Fibroblast of pulmonary artery (primary cell): ENCODE measurements around the gene KIF2C.

Experiments used
- DNase-seq: peaks from one replicate; pipeline ENCODE4 v3.0.0-alpha.2; 2010; ENCODE audit warnings: low read depth
- H3K4me3 ChIP-seq: replicated peaks from 2 replicates; pipeline ENCODE4 v1.5.1; 2011; ENCODE audit warnings: low read depth, mild to moderate bottlenecking, control low read depth, low read length, moderate library complexity
- TF ChIP-seq, protein P1 (sequence below): IDR thresholded peaks from 2 replicates; pipeline ENCODE4 v1.5.1; 2011; ENCODE audit warnings: mild to moderate bottlenecking, control low read depth, low read length, inconsistent platforms; ENCODE audit errors: missing control alignments

Gene KIF2C

DNA sequence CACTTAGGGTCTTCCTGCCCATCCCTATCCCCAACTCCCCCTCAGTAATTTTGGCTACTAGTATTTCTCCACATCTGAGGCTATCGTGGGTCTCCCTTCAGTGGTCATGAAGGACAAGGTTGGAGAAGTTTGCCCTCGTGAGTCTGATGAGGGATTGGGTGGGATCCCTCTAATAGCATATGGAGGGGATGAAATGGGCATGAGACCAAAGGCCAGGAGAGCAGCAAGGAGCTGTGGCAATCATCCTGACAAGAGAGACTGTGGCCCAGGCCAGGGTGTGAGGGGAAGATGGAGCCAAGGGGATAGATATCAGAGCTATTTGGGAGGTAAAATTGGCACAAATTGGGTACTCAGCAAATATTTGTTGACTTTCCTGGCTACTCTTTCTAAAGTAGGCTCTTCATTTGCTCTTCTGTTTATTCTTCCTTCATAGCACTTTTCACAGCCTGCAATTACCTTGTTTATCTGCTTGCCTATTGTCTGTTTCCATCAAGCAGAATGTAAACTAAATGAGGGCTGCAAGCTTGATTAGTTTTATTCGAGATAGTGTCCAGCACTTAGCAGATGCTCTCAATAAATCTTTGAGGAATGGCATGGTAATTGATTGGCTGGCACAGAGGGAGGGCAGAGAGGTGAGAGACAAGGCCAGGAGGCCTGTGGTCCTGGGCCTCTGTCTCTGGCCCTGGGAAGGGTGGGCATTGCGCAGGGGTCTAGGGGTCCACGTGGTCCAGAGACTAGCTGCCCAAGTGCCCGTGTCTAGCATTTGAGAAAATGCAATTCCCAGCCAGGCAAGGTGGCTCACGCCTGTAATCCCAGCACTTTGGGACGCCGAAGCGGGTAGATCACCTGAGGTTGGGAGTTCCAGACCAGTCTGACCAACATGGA, 59.1 kb downstream of the KIF2C start:
- DNase-seq = no peak
- no peak overlapping the region for H3K4me3 ChIP-seq
- TF ChIP-seq, protein P1, sequence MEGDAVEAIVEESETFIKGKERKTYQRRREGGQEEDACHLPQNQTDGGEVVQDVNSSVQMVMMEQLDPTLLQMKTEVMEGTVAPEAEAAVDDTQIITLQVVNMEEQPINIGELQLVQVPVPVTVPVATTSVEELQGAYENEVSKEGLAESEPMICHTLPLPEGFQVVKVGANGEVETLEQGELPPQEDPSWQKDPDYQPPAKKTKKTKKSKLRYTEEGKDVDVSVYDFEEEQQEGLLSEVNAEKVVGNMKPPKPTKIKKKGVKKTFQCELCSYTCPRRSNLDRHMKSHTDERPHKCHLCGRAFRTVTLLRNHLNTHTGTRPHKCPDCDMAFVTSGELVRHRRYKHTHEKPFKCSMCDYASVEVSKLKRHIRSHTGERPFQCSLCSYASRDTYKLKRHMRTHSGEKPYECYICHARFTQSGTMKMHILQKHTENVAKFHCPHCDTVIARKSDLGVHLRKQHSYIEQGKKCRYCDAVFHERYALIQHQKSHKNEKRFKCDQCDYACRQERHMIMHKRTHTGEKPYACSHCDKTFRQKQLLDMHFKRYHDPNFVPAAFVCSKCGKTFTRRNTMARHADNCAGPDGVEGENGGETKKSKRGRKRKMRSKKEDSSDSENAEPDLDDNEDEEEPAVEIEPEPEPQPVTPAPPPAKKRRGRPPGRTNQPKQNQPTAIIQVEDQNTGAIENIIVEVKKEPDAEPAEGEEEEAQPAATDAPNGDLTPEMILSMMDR = no peak

DNA sequence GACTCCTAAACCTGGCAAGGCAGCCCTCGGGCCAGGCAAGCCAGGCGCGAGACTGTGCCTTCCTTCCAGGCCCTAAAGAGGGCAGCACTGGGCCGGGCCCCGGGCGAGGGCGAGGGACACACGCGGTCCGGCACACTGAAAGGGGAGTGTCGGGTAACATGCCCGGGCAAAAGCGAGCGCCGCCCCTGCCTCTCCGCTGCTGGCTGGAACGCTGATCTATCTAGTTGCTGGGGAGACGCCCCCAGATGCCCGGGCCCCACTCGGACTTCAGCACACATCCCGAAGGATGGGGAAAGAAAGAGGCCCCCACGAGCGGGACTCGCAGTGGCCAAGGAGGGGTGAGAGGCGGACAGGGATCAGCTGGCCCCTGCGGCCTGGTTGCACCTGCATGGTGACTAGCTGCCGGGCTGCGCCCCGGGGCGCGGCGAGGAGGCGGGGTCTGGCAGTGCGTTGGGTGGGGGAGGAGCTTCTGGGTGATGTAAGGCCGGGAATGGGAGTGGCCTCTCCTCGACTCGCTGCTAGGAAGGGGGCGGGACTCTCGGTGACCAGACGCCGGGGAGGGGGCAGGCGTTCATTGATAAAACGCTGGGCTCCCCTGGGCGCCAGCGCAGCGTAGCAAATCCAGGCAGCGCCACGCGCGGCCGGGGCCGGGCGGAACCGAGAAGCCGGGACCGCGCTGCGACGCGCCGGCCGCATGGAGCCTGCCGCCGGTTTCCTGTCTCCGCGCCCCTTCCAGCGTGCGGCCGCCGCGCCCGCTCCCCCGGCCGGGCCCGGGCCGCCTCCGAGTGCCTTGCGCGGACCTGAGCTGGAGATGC, 60.3 kb downstream of the KIF2C start, which contains the start of gene PLK3:
Gene PLK3, plus strand, starts transcription at position 608 of the 815 bp plus-strand sequence. Its CDS starts 87 bp downstream, at position 695.
- TF ChIP-seq, protein P1 = peak; percentile 85

DNA sequence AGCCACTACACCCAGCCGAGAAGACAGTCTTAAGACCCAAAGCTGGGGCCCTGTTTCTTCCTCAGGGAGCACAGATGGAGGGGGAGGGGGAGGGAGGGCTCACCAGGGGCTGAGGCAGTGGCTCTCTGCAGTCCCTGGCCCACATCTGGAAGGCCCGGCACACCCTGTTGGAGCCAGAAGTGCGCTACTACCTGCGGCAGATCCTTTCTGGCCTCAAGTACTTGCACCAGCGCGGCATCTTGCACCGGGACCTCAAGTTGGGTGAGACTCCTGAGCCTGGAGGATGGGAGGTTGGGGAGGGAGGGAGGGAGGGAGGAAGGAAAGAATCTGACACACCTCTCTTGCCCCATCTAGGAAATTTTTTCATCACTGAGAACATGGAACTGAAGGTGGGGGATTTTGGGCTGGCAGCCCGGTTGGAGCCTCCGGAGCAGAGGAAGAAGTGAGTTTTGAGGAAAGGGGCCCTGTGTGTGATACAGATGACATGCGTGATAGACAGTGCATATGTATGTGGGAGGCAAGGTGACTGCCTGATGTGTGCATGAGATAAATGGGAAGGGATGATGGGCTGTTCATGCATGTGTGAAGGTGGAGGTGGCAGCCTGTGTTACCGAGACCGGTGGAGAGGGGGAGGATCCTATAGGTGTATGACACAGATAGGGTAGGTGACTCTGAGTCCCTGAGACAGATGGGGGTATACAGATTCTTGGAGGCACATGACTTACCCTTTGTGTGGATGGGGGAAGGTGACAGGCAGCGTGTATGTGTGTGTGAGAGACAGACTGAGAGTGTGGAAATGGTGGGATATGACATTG, 62.1 kb downstream of the KIF2C start:
- no peak for DNase-seq
- peak overlapping the region; percentile 87 for H3K4me3 ChIP-seq
- TF ChIP-seq, protein P1 = no peak

More for the DNA sequence above, 60.3 kb downstream of the KIF2C start, which contains the start of gene PLK3:
- peak within 1 kb of the TSS; percentile 87 for H3K4me3 ChIP-seq
- peak; percentile 99 for DNase-seq

DNA sequence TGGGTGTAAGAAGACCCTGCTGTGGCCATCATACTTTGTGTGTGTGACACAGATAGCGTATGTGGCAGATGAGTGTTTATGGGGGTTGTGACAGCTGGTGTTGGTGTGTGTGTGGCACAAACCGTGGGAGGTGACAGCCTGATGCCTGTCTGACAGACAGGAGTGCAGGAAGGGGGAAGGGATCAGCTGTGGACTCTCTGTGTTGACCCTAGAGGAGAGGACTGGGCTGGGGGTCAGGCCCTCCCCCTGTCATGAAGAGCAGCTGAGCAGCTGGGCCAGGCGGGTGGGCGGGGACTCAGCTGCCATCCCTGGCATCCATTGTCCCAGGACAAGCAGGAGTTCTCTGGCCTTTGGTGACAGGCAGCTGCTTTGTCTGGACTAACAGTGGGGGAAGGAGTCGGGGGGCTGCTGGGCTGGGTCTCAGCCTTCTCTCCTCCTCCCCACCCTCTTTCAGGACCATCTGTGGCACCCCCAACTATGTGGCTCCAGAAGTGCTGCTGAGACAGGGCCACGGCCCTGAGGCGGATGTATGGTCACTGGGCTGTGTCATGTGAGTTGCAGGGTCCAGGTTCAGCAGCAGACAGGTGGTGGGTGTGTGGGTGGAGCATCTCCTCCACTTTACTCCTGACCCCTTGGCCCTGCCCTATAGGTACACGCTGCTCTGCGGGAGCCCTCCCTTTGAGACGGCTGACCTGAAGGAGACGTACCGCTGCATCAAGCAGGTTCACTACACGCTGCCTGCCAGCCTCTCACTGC, 62.8 kb downstream of the KIF2C start:
- TF ChIP-seq, protein P1 = no peak
- no peak for DNase-seq
- peak overlapping the region; percentile 87 for H3K4me3 ChIP-seq

DNA sequence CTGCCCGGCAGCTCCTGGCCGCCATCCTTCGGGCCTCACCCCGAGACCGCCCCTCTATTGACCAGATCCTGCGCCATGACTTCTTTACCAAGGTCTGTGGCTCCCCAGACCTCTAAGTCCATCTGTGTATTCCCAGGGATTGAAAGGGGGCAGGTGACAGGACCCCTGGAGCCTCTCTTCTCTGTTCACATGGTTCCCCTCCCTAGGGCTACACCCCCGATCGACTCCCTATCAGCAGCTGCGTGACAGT, 63.4 kb downstream of the KIF2C start:
- no peak for DNase-seq
- TF ChIP-seq, protein P1 = no peak
- peak overlapping the region; percentile 87 for H3K4me3 ChIP-seq
